K562 (cell line): ENCODE measurements around the gene CORO2A. TPM values are rescaled to one million over a fixed set of nuclear protein-coding genes. Genes with fewer than 3 reads are reported as not detected.
A peak's percentile ranks its signal among the peaks of the same experiment; 100 is the strongest.

Experiments used
- BMI1 ChIP-seq: fragments of 150-350 bp; IDR thresholded peaks from 2 replicates; pipeline ENCODE4 v1.6.1; 2014; ENCODE audit warnings: low read length
- ESRRA ChIP-seq: fragments of 450-650 bp; IDR thresholded peaks from 2 replicates; pipeline ENCODE4 v1.6.1; 2014; ENCODE audit warnings: low read depth, mild to moderate bottlenecking, moderate library complexity, borderline replicate concordance
- JUND ChIP-seq, 2 experiments: IDR thresholded peaks; 2 replicates in 1 of 2; 3 replicates in 1 of 2; pipeline ENCODE4 v1.6.1; 2011; ENCODE audit warnings: borderline replicate concordance in 2 of 2, low read depth in 2 of 2, low read length in 2 of 2, improper control_type of control experiment in 1 of 2, missing biosample characterization in 1 of 2, missing genetic modification characterization in 1 of 2, missing genetic modification reagents in 1 of 2
- MAZ ChIP-seq, 2 experiments: fragments of 450-650 bp in 1 of 2; sonication (generic) in 1 of 2; formaldehyde crosslinking; IDR thresholded peaks in 1 of 2; conservative IDR thresholded peaks in 1 of 2; 2 replicates each; pipeline versions ENCODE4 v1.4.0 to v1.5.0; 2020; ENCODE audit warnings: mild to moderate bottlenecking in 1 of 2, missing genetic modification reagents in 1 of 2
- MEF2D ChIP-seq: conservative IDR thresholded peaks from 2 replicates; pipeline ENCODE4 v1.6.1; 2016; ENCODE audit warnings: low read depth, missing genetic modification characterization, missing compliant biosample characterization
- MYC ChIP-seq, 2 experiments: fragments of 250-450 bp in 1 of 2; sonication (Bioruptor Pico) in 1 of 2; IDR thresholded peaks; 2 replicates each; pipeline versions ENCODE4 v1.5.1 to v1.6.1; 2012 to 2021; ENCODE audit warnings: low read depth in 2 of 2, borderline replicate concordance in 1 of 2, improper control_type of control experiment in 1 of 2, low read length in 1 of 2, mild to moderate bottlenecking in 1 of 2, moderate library complexity in 1 of 2
- RAD51 ChIP-seq: fragments of 450-650 bp; IDR thresholded peaks from 2 replicates; pipeline ENCODE4 v1.7.1; 2016; ENCODE audit warnings: low read depth, mild to moderate bottlenecking, borderline replicate concordance
- RCOR1 ChIP-seq, 2 experiments: IDR thresholded peaks; 2 replicates each; pipeline ENCODE4 v1.6.1; 2012; ENCODE audit warnings: low read depth in 2 of 2, low read length in 2 of 2, borderline replicate concordance in 1 of 2, improper control_type of control experiment in 1 of 2
- SMC3 ChIP-seq: conservative IDR thresholded peaks from 2 replicates; pipeline ENCODE4 v1.6.1; 2011; ENCODE audit warnings: low read depth, low read length, improper control_type of control experiment; ENCODE audit not compliant: insufficient read depth
- TARDBP ChIP-seq: fragments of 450-650 bp; IDR thresholded peaks from 2 replicates; pipeline ENCODE4 v1.6.1; 2016
- TRIM24 ChIP-seq, 2 experiments: fragments of 450-650 bp; IDR thresholded peaks; 2 replicates each; pipeline ENCODE4 v1.6.1; 2016
- ZFPM2 ChIP-seq: fragments of 250-450 bp; sonication (Bioruptor Pico); IDR thresholded peaks from 2 replicates; pipeline ENCODE4 v1.5.1; 2022; ENCODE audit warnings: mild to moderate bottlenecking
- ZNF408 ChIP-seq: fragments of 250-450 bp; sonication (Bioruptor Pico); IDR thresholded peaks from 2 replicates; pipeline ENCODE4 v1.4.0; 2020; ENCODE audit warnings: low read depth, mild to moderate bottlenecking, moderate library complexity
- polyA plus RNA-seq, 8 experiments: library from polyadenylated mRNA; depleted of rRNA in 4 of 8; stranded (reverse) in 5 of 8; unstranded in 3 of 8; fragments of >200 nt; fragmentation: Nextera tagmentation in 2 of 8; fragmentation: Illumina TruSeq in 1 of 8; extraction: Ambion mirVana in 2 of 8; extraction: Trizol in 1 of 8; gene quantifications; 2 replicates each; pipeline versions ENCODE4 v1.2.1 to v1.2.3, GENCODE V29; 2011 to 2014; ENCODE audit warnings: inconsistent platforms in 1 of 8, missing spikeins in 1 of 8
- total RNA-seq, 7 experiments: library from RNA; depleted of rRNA in 6 of 7; stranded (reverse); fragments of >200 nt in 6 of 7; fragmentation: Illumina TruSeq in 2 of 7; extraction: Trizol in 2 of 7; gene quantifications; 2 replicates each; pipeline versions ENCODE4 v1.2.1 to v1.2.3, GENCODE V29; 2011 to 2021; ENCODE audit warnings: low replicate concordance in 1 of 7
- TF ChIP-seq, protein P1 (sequence below): fragments of 200-400 bp; formaldehyde crosslinking; IDR thresholded peaks from 2 replicates; pipeline ENCODE4 v1.6.1; 2017; ENCODE audit warnings: mild to moderate bottlenecking, low read depth, low read length, moderate library complexity
- TF ChIP-seq, protein P2 (sequence below): sonication (generic); formaldehyde crosslinking; IDR thresholded peaks from 2 replicates; pipeline ENCODE4 v1.8.0; 2022; ENCODE audit warnings: mild to moderate bottlenecking, missing genetic modification reagents
- TF ChIP-seq, protein P3 (sequence below): sonication (generic); formaldehyde crosslinking; IDR thresholded peaks from 2 replicates; pipeline ENCODE4 v1.8.0; 2022; ENCODE audit warnings: missing genetic modification reagents, mild to moderate bottlenecking, moderate library complexity, borderline replicate concordance
- TF ChIP-seq, protein P4 (sequence below): fragments of 250-450 bp; sonication (Bioruptor Pico); IDR thresholded peaks from 2 replicates; pipeline ENCODE4 v1.5.0; 2021

The CORO2A gene
- total and polyA plus RNA-seq, 9 of the 15 experiments (the other 6 are each of a cell fraction or from before 2014, with no cell fraction given): 9.5 to 26.6 (median 18.0) TPM

DNA sequence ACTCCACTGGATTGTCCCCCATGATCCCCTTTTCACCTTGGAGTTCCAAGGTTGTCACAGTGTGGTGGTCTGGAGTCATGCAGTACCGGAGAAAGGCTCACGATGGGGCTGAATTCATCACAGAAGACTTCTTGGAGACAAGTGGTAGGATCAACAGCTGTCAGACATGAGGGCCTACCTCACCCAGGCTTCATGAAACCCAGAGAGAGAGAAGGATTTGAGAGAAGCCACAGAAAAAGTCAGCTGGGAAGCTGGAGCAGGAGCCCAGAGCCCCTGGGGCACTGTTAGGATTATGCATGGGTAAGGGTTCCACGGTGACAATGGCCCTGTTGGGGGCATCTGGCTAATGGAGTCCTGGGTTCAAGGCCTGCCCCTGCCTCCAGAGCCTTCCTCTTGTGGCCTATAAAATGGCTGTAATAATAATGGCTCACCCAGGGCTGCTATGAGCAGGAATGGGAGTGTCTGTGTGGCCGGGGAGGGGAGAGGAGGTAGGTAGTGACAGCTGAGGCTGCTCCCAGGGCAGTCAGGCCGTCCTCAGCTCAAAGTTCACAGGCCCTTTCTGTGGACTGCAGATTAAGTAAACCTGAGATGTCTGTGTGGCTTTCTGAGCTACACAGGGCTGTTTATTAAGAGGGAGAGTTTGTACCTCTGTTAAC lies 74.3 kb downstream of the CORO2A start (continued):
- TF ChIP-seq, protein P1, sequence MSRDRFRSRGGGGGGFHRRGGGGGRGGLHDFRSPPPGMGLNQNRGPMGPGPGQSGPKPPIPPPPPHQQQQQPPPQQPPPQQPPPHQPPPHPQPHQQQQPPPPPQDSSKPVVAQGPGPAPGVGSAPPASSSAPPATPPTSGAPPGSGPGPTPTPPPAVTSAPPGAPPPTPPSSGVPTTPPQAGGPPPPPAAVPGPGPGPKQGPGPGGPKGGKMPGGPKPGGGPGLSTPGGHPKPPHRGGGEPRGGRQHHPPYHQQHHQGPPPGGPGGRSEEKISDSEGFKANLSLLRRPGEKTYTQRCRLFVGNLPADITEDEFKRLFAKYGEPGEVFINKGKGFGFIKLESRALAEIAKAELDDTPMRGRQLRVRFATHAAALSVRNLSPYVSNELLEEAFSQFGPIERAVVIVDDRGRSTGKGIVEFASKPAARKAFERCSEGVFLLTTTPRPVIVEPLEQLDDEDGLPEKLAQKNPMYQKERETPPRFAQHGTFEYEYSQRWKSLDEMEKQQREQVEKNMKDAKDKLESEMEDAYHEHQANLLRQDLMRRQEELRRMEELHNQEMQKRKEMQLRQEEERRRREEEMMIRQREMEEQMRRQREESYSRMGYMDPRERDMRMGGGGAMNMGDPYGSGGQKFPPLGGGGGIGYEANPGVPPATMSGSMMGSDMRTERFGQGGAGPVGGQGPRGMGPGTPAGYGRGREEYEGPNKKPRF: no peak
- TF ChIP-seq, protein P2, sequence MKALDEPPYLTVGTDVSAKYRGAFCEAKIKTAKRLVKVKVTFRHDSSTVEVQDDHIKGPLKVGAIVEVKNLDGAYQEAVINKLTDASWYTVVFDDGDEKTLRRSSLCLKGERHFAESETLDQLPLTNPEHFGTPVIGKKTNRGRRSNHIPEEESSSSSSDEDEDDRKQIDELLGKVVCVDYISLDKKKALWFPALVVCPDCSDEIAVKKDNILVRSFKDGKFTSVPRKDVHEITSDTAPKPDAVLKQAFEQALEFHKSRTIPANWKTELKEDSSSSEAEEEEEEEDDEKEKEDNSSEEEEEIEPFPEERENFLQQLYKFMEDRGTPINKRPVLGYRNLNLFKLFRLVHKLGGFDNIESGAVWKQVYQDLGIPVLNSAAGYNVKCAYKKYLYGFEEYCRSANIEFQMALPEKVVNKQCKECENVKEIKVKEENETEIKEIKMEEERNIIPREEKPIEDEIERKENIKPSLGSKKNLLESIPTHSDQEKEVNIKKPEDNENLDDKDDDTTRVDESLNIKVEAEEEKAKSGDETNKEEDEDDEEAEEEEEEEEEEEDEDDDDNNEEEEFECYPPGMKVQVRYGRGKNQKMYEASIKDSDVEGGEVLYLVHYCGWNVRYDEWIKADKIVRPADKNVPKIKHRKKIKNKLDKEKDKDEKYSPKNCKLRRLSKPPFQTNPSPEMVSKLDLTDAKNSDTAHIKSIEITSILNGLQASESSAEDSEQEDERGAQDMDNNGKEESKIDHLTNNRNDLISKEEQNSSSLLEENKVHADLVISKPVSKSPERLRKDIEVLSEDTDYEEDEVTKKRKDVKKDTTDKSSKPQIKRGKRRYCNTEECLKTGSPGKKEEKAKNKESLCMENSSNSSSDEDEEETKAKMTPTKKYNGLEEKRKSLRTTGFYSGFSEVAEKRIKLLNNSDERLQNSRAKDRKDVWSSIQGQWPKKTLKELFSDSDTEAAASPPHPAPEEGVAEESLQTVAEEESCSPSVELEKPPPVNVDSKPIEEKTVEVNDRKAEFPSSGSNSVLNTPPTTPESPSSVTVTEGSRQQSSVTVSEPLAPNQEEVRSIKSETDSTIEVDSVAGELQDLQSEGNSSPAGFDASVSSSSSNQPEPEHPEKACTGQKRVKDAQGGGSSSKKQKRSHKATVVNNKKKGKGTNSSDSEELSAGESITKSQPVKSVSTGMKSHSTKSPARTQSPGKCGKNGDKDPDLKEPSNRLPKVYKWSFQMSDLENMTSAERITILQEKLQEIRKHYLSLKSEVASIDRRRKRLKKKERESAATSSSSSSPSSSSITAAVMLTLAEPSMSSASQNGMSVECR: 0 out of 2 replicates have a peak, but pooled peaks have one; percentile 14
- TF ChIP-seq JUND (IDR thresholded peaks at IDR 0.05; ENCODE audit: borderline replicate concordance, low read depth, low read length) (peak; percentile 32; the same call in 1 of the 2 replicates), JUND (tag; IDR thresholded peaks at IDR 0.05; ENCODE audit: borderline replicate concordance, low read depth, low read length) (peak; percentile 17; the same call in 1 of the 3 replicates), TRIM24 (IDR thresholded peaks at IDR 0.05) (no peak), MAZ (CRISPR knock-in tag; conservative IDR thresholded peaks at IDR 0.05 in 1 of 2, IDR thresholded peaks at IDR 0.05 in 1 of 2) (peak; percentile 23 to 24; a peak in 1 of 4 replicates), ESRRA (peak; percentile 47; the same call in 1 of the 2 replicates), MYC (IDR thresholded peaks at IDR 0.05; ENCODE audit: low read depth, low read length) (0 out of 2 replicates have a peak, but pooled peaks have one; percentile 34), MYC (CRISPR knock-in tag; IDR thresholded peaks at IDR 0.05; ENCODE audit: borderline replicate concordance, low read depth) (no peak), RAD51 (no peak), ZNF408 (CRISPR knock-in tag) (no peak), ZFPM2 (CRISPR knock-in tag) (no peak), SMC3 (peak; percentile 52), RCOR1 (IDR thresholded peaks at IDR 0.05; ENCODE audit: borderline replicate concordance in 1 of 2, low read depth in 2 of 2, low read length in 2 of 2) (0 out of 4 replicates have a peak, but pooled peaks of 1 of the 2 experiments have one; percentile 31), BMI1 (no peak), MEF2D (tag) (no peak), TARDBP (no peak)
- TF ChIP-seq, protein P3, sequence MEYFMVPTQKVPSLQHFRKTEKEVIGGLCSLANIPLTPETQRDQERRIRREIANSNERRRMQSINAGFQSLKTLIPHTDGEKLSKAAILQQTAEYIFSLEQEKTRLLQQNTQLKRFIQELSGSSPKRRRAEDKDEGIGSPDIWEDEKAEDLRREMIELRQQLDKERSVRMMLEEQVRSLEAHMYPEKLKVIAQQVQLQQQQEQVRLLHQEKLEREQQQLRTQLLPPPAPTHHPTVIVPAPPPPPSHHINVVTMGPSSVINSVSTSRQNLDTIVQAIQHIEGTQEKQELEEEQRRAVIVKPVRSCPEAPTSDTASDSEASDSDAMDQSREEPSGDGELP (CRISPR knock-in tag): peak; percentile 87
- TF ChIP-seq, protein P4, sequence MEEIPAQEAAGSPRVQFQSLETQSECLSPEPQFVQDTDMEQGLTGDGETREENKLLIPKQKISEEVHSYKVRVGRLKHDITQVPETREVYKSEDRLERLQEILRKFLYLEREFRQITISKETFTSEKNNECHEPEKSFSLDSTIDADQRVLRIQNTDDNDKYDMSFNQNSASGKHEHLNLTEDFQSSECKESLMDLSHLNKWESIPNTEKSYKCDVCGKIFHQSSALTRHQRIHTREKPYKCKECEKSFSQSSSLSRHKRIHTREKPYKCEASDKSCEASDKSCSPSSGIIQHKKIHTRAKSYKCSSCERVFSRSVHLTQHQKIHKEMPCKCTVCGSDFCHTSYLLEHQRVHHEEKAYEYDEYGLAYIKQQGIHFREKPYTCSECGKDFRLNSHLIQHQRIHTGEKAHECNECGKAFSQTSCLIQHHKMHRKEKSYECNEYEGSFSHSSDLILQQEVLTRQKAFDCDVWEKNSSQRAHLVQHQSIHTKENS: no peak
